ENCODE data around the gene PHACTR2.

DNA sequence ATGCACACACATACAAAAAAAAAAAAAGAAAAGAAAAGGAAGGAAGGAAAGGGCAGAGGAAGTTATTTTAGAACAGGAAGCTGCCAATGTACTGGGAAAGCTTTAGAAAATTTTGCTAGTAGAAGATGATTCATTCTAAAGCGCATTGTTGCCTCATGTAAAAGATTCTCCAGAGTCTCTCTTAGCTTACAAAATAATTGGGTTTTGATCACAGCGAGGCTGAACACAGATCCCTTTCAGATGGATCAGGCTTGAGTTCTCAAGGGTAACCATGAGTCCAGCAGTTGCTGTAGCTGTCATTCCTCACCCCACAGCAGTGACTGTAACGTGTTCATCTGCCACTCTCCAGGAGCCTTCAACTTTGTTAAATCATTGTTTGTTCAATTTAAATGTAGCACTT is 81.9 kb downstream of the PHACTR2 start:
- TF ChIP-seq, protein P1, sequence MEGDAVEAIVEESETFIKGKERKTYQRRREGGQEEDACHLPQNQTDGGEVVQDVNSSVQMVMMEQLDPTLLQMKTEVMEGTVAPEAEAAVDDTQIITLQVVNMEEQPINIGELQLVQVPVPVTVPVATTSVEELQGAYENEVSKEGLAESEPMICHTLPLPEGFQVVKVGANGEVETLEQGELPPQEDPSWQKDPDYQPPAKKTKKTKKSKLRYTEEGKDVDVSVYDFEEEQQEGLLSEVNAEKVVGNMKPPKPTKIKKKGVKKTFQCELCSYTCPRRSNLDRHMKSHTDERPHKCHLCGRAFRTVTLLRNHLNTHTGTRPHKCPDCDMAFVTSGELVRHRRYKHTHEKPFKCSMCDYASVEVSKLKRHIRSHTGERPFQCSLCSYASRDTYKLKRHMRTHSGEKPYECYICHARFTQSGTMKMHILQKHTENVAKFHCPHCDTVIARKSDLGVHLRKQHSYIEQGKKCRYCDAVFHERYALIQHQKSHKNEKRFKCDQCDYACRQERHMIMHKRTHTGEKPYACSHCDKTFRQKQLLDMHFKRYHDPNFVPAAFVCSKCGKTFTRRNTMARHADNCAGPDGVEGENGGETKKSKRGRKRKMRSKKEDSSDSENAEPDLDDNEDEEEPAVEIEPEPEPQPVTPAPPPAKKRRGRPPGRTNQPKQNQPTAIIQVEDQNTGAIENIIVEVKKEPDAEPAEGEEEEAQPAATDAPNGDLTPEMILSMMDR (IDR thresholded peaks at IDR 0.05) = no peak
- no peak for TF ChIP-seq POLR2A (IDR thresholded peaks at IDR 0.05)
